Glutamatergic neuron (in vitro differentiated cells): ENCODE data around the gene PTPN14. TPM values are rescaled to one million over a fixed set of nuclear protein-coding genes. Genes with fewer than 3 reads are reported as not detected.

ENCODE experiments used
- DNase-seq: peaks from one replicate; pipeline ENCODE4 v3.0.0; 2022
- H3K27ac Mint-ChIP-seq: one replicate; pipeline ENCODE4 v1.8.0; 2020; ENCODE audit warnings: mild to moderate bottlenecking, mixed read lengths, inconsistent platforms; ENCODE audit not compliant: unreplicated experiment
- H3K27me3 Mint-ChIP-seq: one replicate; pipeline ENCODE4 v1.8.0; 2020; ENCODE audit warnings: mild to moderate bottlenecking, moderate library complexity, mixed read lengths, inconsistent platforms; ENCODE audit not compliant: unreplicated experiment
- H3K36me3 Mint-ChIP-seq: one replicate; pipeline ENCODE4 v1.8.0; 2020; ENCODE audit warnings: mild to moderate bottlenecking, mixed read lengths, inconsistent platforms; ENCODE audit not compliant: unreplicated experiment
- H3K4me1 Mint-ChIP-seq: one replicate; pipeline ENCODE4 v1.8.0; 2020; ENCODE audit warnings: mild to moderate bottlenecking, low read depth, mixed read lengths, inconsistent platforms; ENCODE audit not compliant: unreplicated experiment
- H3K4me3 Mint-ChIP-seq: one replicate; pipeline ENCODE4 v1.8.0; 2020; ENCODE audit warnings: mild to moderate bottlenecking, mixed read lengths, inconsistent platforms; ENCODE audit not compliant: unreplicated experiment
- H3K9me3 Mint-ChIP-seq: one replicate; pipeline ENCODE4 v1.8.0; 2020; ENCODE audit warnings: mild to moderate bottlenecking, moderate library complexity, mixed read lengths, inconsistent platforms; ENCODE audit not compliant: unreplicated experiment
- total RNA-seq: library from RNA; stranded (reverse); fragmentation: NEBNext Ultra II Directional; extraction: Animal tissue kit (Norgen Biotek cat#: 25700); gene quantifications from one replicate; pipeline ENCODE4 v1.2.1, GENCODE V29; 2021; ENCODE audit not compliant: unreplicated experiment
- TF ChIP-seq, protein P1 (sequence below): fragments of 200-600 bp; sonication (generic); IDR thresholded peaks from one replicate; pipeline ENCODE4 v1.5.0; 2021; ENCODE audit not compliant: partially characterized antibody, unreplicated experiment

Gene PTPN14
- total RNA-seq, 1 donor from 2014 or later: 1.7 TPM

DNA sequence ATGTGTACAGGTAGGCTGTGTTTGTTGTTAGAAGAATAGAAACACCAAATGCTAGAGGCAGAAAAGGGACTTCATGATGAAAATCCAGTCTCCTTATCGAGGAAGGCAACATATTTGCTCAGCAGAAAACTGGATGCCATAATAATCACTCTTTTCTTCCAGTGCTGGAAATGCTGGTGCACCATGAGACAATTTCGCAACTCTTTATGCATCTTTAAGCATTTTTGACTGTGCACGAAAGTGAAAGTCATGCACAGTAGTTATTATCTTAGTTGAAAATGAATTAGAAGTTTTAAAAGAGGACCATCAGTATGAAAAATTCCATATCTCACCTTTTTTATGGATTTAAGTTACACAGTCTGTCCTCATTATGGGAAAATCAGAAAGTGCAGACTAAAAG, 241.4 kb downstream of the PTPN14 start:
- Mint-ChIP-seq H3K36me3 (peaks cover 4% of the 10 kb centered on the region), H3K4me3 (no peak overlapping the region), H3K4me1 (peaks cover 12% of the 10 kb centered on the region), H3K27me3 (peaks cover 6% of the 10 kb centered on the region), H3K27ac (no peak overlapping the region), H3K9me3 (peaks cover 2% of the 10 kb centered on the region)
- TF ChIP-seq, protein P1, sequence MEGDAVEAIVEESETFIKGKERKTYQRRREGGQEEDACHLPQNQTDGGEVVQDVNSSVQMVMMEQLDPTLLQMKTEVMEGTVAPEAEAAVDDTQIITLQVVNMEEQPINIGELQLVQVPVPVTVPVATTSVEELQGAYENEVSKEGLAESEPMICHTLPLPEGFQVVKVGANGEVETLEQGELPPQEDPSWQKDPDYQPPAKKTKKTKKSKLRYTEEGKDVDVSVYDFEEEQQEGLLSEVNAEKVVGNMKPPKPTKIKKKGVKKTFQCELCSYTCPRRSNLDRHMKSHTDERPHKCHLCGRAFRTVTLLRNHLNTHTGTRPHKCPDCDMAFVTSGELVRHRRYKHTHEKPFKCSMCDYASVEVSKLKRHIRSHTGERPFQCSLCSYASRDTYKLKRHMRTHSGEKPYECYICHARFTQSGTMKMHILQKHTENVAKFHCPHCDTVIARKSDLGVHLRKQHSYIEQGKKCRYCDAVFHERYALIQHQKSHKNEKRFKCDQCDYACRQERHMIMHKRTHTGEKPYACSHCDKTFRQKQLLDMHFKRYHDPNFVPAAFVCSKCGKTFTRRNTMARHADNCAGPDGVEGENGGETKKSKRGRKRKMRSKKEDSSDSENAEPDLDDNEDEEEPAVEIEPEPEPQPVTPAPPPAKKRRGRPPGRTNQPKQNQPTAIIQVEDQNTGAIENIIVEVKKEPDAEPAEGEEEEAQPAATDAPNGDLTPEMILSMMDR: no peak
- DNase-seq: no peak

DNA sequence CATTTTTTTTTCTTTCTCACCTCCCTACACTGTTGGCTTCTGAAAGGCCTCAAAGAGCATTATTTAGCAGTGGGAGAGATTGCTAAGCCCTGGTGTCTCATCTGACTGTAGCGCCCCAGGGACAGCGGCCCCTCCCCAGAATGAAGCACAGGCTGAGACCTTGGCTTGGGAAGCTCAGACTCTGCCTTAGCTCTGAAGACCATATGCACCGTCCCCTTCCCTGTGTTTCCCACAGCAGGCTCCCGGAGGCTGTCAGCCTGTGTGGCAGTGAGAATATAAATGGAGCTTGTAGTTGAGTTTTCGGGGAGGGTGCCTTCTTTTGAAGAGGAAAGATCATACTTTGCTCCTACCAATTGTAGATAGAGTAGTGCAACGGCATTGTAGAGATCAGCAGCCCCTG, 245.1 kb downstream of the PTPN14 start:
- H3K9me3 Mint-ChIP-seq: peaks cover 2% of the 10 kb centered on the region
- no peaks in the 10 kb centered on the region for H3K36me3 Mint-ChIP-seq
- H3K27ac Mint-ChIP-seq: no peak overlapping the region
- DNase-seq: no peak
- H3K4me1 Mint-ChIP-seq: peaks cover 16% of the 10 kb centered on the region
- H3K27me3 Mint-ChIP-seq: no peaks in the 10 kb centered on the region
- TF ChIP-seq, protein P1: no peak
- no peak overlapping the region for H3K4me3 Mint-ChIP-seq

DNA sequence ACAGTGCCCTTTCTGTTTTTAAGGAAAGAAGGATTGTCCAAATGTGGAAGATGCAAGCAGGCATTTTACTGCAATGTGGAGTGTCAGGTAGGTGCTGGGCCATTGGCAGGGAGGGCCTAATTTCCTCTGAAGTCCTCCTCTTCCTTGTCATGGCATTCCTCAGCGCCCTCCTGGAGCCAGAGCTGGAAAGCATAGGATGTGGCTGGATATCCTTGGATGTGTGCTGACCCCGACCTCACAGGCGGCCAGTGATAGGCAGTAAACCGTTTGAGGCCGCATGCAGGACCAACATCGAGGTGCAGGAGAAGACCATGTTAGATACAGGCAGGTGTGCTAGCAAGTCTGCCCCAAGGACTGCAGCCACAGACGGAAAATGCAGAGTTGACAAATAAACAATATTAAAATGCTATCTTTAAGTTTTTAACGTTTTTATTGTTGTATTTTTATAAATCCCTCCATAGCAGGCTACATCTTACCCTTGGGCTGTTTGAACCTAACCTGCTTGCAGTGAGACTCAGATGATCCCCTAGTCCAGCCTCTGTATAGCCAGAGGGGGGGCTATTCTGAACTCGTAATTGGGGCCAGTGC, 246.1 kb downstream of the PTPN14 start:
- DNase-seq: no peak
- H3K27ac Mint-ChIP-seq: no peak overlapping the region
- TF ChIP-seq, protein P1: no peak
- H3K9me3 Mint-ChIP-seq: peaks cover 2% of the 10 kb centered on the region
- H3K4me3 Mint-ChIP-seq: no peak overlapping the region
- H3K27me3 Mint-ChIP-seq: no peaks in the 10 kb centered on the region
- no peaks in the 10 kb centered on the region for H3K36me3 Mint-ChIP-seq
- peaks cover 16% of the 10 kb centered on the region for H3K4me1 Mint-ChIP-seq

DNA sequence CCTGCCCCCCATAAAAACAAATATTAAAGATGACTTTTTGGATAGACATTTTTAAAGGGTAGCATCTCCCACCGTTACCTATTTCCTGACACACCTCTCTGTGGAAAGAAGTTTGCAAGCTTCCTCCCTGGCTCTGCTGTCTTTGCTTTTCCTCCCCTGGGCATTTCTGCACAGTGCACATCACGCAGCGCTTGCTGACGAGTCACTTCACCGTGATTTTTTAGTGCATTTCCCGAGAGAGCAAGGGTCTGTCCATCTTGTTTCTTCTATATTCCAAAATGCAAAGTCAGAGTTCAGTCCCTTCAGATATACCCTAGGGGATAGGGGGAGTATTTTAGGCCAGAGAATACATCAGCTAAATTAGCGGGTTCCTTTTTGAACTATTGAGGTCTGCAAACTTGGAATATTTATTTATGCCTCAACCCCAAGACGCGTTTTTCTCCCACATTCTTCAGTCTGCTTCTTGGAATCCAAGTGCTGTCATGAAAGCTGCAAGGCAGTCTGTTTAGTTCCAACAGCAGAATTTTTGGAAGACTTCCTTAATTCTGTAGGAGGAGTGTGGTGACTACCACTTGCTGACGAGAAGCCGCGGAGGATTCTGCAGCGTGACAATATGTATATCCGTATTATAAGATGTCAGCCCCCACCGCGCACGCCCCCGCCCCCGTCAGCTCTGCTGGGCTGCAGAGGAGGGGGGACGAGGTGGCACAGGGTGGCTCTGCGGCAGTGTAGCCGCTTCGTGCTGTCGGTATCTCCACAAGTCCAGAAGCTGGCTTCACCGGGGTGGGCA, 248.1 kb downstream of the PTPN14 start:
- TF ChIP-seq, protein P1: no peak
- no peak overlapping the region for H3K27ac Mint-ChIP-seq
- H3K4me3 Mint-ChIP-seq: peak overlapping the region; percentile 50
- no peaks in the 10 kb centered on the region for H3K36me3 Mint-ChIP-seq
- DNase-seq: no peak
- peaks cover 14% of the 10 kb centered on the region for H3K4me1 Mint-ChIP-seq
- H3K9me3 Mint-ChIP-seq: peaks cover 2% of the 10 kb centered on the region
- H3K27me3 Mint-ChIP-seq: no peaks in the 10 kb centered on the region

DNA sequence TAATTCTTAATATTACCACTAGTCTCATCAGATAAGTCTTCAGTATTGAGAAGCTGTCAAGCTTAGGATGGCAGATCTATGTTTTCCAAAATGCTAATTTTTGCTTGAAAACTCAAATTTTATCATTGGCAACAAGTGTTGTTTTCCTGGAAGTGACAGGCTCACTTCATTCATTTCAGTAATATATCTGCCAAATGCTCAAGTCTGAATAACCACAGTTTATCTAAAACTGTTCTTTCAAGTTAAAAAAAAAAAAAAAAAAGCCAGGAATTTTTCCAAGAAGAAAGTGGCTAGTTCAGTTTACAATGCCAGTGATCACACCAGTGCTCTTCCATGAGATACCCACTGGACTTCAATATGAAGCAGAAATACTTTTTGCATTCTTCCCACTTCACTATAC, 249.9 kb downstream of the PTPN14 start:
- Mint-ChIP-seq H3K9me3 (peaks cover 2% of the 10 kb centered on the region), H3K27me3 (no peaks in the 10 kb centered on the region), H3K4me1 (peaks cover 15% of the 10 kb centered on the region), H3K36me3 (no peaks in the 10 kb centered on the region), H3K4me3 (no peak overlapping the region), H3K27ac (no peak overlapping the region)
- TF ChIP-seq, protein P1: no peak
- no peak for DNase-seq
